Ovary (tissue), 3 donors: ENCODE data around the gene TFEC.

Experiments used
- EP300 ChIP-seq: sonication (generic); formaldehyde crosslinking; IDR thresholded peaks from one replicate; pipeline ENCODE4 v1.6.1; 2017; ENCODE audit warnings: antibody characterized with exemption
- TF ChIP-seq, protein P1 (sequence below), 3 donors: fragments of 450-650 bp in 2 of 3; fragments of 200-600 bp in 1 of 3; IDR thresholded peaks; one replicate each; pipeline versions ENCODE4 v1.5.1 to v1.8.0; 2016 to 2022; ENCODE audit warnings: antibody characterized with exemption in 3 of 3, mild to moderate bottlenecking in 1 of 3
- donor health status: DM: no; HTN: no; CAD: no.

DNA sequence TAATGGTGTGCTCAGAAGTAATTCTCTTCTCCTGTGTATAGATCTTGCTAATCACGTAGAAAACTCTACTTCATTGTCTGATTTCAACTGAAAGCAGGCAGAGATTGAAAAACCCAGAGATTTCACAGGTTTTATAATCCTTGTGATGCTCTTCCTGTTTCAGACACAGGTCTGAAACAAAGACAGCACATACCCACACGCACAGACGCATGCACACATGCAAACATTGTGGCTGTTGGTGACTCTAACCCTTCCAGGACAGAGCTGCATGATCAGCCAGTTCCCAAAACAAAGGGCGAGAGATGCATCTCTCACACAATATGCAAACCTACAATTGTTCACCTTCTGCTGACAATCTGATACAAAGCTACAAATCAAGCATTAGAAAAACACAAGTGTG is 11.1 kb upstream of the TFEC start:
- no peak for TF ChIP-seq EP300
- TF ChIP-seq, protein P1, sequence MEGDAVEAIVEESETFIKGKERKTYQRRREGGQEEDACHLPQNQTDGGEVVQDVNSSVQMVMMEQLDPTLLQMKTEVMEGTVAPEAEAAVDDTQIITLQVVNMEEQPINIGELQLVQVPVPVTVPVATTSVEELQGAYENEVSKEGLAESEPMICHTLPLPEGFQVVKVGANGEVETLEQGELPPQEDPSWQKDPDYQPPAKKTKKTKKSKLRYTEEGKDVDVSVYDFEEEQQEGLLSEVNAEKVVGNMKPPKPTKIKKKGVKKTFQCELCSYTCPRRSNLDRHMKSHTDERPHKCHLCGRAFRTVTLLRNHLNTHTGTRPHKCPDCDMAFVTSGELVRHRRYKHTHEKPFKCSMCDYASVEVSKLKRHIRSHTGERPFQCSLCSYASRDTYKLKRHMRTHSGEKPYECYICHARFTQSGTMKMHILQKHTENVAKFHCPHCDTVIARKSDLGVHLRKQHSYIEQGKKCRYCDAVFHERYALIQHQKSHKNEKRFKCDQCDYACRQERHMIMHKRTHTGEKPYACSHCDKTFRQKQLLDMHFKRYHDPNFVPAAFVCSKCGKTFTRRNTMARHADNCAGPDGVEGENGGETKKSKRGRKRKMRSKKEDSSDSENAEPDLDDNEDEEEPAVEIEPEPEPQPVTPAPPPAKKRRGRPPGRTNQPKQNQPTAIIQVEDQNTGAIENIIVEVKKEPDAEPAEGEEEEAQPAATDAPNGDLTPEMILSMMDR (IDR thresholded peaks at IDR 0.05): no peak
